Transverse colon (tissue), 4 donors: Measurements from ENCODE around the gene NRARP.

Source experiments
- CTCF ChIP-seq, 5 experiments: fragments of 200-600 bp in 3 of 5; fragments of 450-650 bp in 2 of 5; sonication (generic) in 3 of 5; IDR thresholded peaks; 1 replicate in 2 of 5; 2 replicates in 3 of 5; pipeline ENCODE4 v1.5.1; 2016 to 2017; ENCODE audit warnings: antibody characterized with exemption in 5 of 5, inconsistent platforms in 3 of 5, mild to moderate bottlenecking in 2 of 5, moderate library complexity in 1 of 5
- EP300 ChIP-seq: sonication (generic); formaldehyde crosslinking; IDR thresholded peaks from one replicate; pipeline ENCODE4 v1.6.1; 2017; ENCODE audit warnings: antibody characterized with exemption, low read depth
- POLR2AphosphoS5 ChIP-seq, 3 donors: sonication (generic); formaldehyde crosslinking; IDR thresholded peaks; one replicate each; pipeline ENCODE4 v1.6.1; 2016; ENCODE audit warnings: antibody characterized with exemption in 3 of 3

DNA sequence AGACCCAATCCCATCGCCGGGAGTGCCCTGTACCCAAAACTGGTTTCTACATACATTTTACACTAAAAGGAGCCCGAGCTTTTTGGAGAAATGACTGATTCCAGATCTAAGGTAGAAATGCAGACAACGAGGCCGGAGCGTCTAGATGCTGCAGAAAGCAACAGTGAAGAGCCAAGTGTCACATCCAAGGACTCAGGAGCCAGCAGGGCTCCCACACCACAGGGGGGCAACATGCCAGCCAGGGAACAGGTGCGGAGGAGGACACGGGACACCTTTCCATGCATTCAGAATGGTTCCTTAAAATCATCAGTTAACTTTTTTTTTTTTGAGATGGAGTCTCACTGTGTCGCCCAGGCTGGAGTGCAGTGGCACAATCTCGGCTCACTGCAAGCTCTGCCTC, 23.1 kb upstream of the NRARP start:
- TF ChIP-seq CTCF (IDR thresholded peaks at IDR 0.05) = no peak
- TF ChIP-seq POLR2AphosphoS5 (IDR thresholded peaks at IDR 0.05) = no peak
- no peak for TF ChIP-seq EP300
